ENCODE measurements around the gene SLC6A3. TPM values are rescaled to one million over a fixed set of nuclear protein-coding genes. Genes with fewer than 3 reads are reported as not detected.
"Not testable (repeated sequence)": the region's sequence is repeated elsewhere in the genome, so short reads cannot be mapped to it uniquely, and the experiment has no call there.

The SLC6A3 gene
- total RNA-seq, 4 donors from 2014 or later: 0.20 to 0.90 TPM; not detected in 2

- Histone ChIP-seq H3K4me3 (no peak overlapping the region), H3K36me3 (peaks cover 0 to 41% (median 0%) of the 10 kb centered on the region in 3 donors), H3K4me1 (no peaks in the 10 kb centered on the region), H3K27me3 (no peaks in the 10 kb centered on the region), H3K27ac (no peak overlapping the region), H3K9me3 (peaks cover 0 to 3% (median 0%) of the 10 kb centered on the region in 4 donors)
- WGBS, 2 donors: 86 to 89% methylated on average over 10 of the region's 10 CpGs
- no peak for DNase-seq (ENCODE audit: low spot score in 2 of 2)
- TF ChIP-seq CTCF (IDR thresholded peaks at IDR 0.05) (no peak), POLR2A (IDR thresholded peaks at IDR 0.05) (no peak), EP300 (IDR thresholded peaks at IDR 0.05) (no peak)
Measured at GRCh38 chr5:1461396-1461795, 16.2 kb upstream of the SLC6A3 start.

GRCh38 chr5:1460054-1460682 lies 14.9 kb upstream of the SLC6A3 start:
- WGBS, 2 donors: 62 to 69% methylated on average over 12 to 16 of the region's 16 CpGs
- peaks cover 0 to 33% (median 0%) of the 10 kb centered on the region in 3 donors for H3K36me3 ChIP-seq
- no peaks in the 10 kb centered on the region for H3K4me1 ChIP-seq
- no peak overlapping the region for H3K4me3 ChIP-seq
- DNase-seq (ENCODE audit: low spot score in 2 of 2): no peak
- no peak for TF ChIP-seq POLR2A (IDR thresholded peaks at IDR 0.05)
- no peak for TF ChIP-seq EP300 (IDR thresholded peaks at IDR 0.05)
- TF ChIP-seq CTCF (IDR thresholded peaks at IDR 0.05): no peak
- no peak overlapping the region for H3K27ac ChIP-seq
- H3K27me3 ChIP-seq: no peaks in the 10 kb centered on the region
- H3K9me3 ChIP-seq: peaks cover 0 to 11% (median 3%) of the 10 kb centered on the region in 4 donors

GRCh38 chr5:1459435-1459834 lies 14.2 kb upstream of the SLC6A3 start:
- H3K4me3 ChIP-seq; H3K4me1 ChIP-seq; DNase-seq (ENCODE audit: low spot score in 2 of 2); H3K27me3 ChIP-seq; H3K27ac ChIP-seq: not testable (repeated sequence)
- WGBS, 2 donors: 59 to 92% methylated on average over 1 to 2 of the region's 2 CpGs
- peaks cover 0 to 33% (median 0%) of the 10 kb centered on the region in 3 donors for H3K36me3 ChIP-seq
- H3K9me3 ChIP-seq: peaks cover 0 to 18% (median 4%) of the 10 kb centered on the region in 4 donors

- not testable (repeated sequence) for DNase-seq (ENCODE audit: low spot score in 2 of 2); H3K27ac ChIP-seq; H3K4me3 ChIP-seq; H3K36me3 ChIP-seq; H3K27me3 ChIP-seq; H3K4me1 ChIP-seq
- 91 to 94% methylated on average over 11 of the region's 20 CpGs for WGBS, 2 donors
- peaks cover 0 to 42% (median 4%) of the 10 kb centered on the region in 4 donors for H3K9me3 ChIP-seq
Measured at GRCh38 chr5:1456110-1456881, 11.1 kb upstream of the SLC6A3 start.

- WGBS, 2 donors: 84 to 92% methylated on average over 2 of the region's 2 CpGs
- peaks cover 0 to 42% (median 4%) of the 10 kb centered on the region in 4 donors for H3K9me3 ChIP-seq
- H3K4me1 ChIP-seq: no peaks in the 10 kb centered on the region
- H3K27ac ChIP-seq: no peak overlapping the region
- H3K36me3 ChIP-seq: no peaks in the 10 kb centered on the region
- no peak for DNase-seq (ENCODE audit: low spot score in 2 of 2)
- no peak overlapping the region for H3K4me3 ChIP-seq
- no peaks in the 10 kb centered on the region for H3K27me3 ChIP-seq
- no peak for TF ChIP-seq EP300 (IDR thresholded peaks at IDR 0.05)
- no peak for TF ChIP-seq POLR2A (IDR thresholded peaks at IDR 0.05)
Measured at GRCh38 chr5:1453613-1454012, 8.4 kb upstream of the SLC6A3 start.

GRCh38 chr5:1449081-1449630 lies 3.9 kb upstream of the SLC6A3 start:
- no peak for TF ChIP-seq EP300 (IDR thresholded peaks at IDR 0.05)
- TF ChIP-seq CTCF (IDR thresholded peaks at IDR 0.05): no peak
- no peak for TF ChIP-seq POLR2A (IDR thresholded peaks at IDR 0.05)
- H3K9me3 ChIP-seq: peaks cover 0 to 21% (median 0%) of the 10 kb centered on the region in 4 donors
- peaks cover 0 to 41% of the 10 kb centered on the region in 2 donors for H3K27me3 ChIP-seq
- 87 to 89% methylated on average over 12 of the region's 12 CpGs for WGBS, 2 donors
- no peak overlapping the region for H3K27ac ChIP-seq
- H3K4me1 ChIP-seq: peaks cover 0 to 22% (median 8%) of the 10 kb centered on the region in 4 donors
- no peak for DNase-seq (ENCODE audit: low spot score in 2 of 2)
- H3K4me3 ChIP-seq: no peak overlapping the region
- H3K36me3 ChIP-seq: no peaks in the 10 kb centered on the region

All from tibial nerve (tissue), 4 donors.